Retinal pigment epithelial cell (primary cell): Measurements from ENCODE around the gene CORO2A.
A peak's percentile ranks its signal among the peaks of the same experiment; 100 is the strongest.

Experiments
- DNase-seq: peaks from one replicate; pipeline ENCODE4 v3.0.0-alpha.2; 2010; ENCODE audit warnings: low read depth
- H3K4me3 ChIP-seq: 2 replicates; pipeline ENCODE4 v1.5.1; 2011; ENCODE audit warnings: mild to moderate bottlenecking, low read length, control low read depth, moderate library complexity
- TF ChIP-seq, protein P1 (sequence below): conservative IDR thresholded peaks from 2 replicates; pipeline ENCODE4 v1.5.1; 2011; ENCODE audit warnings: low read depth, low read length, control low read depth, inconsistent platforms

The CORO2A gene

DNA sequence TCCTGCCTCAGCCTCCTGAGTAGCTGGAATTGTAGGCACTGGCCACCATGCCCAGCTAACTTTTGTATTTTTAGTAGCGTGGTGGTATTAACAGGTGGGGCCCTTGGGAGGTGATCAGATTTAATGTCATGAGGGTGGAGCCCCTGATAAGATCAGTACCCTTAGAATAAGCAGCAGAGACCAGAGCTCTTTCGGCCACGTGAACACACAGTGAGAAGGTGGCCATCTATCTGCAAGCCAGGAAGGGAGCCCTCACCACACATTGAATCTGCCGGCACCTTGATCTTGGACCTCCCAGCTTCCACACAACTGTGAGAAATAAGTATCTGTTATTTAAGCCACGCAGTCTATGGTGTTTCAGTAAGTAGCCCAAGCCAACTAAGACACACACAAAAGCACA, 40.5 kb upstream of the CORO2A start:
- DNase-seq, result no peak
- no peak overlapping the region for H3K4me3 ChIP-seq
- TF ChIP-seq, protein P1, sequence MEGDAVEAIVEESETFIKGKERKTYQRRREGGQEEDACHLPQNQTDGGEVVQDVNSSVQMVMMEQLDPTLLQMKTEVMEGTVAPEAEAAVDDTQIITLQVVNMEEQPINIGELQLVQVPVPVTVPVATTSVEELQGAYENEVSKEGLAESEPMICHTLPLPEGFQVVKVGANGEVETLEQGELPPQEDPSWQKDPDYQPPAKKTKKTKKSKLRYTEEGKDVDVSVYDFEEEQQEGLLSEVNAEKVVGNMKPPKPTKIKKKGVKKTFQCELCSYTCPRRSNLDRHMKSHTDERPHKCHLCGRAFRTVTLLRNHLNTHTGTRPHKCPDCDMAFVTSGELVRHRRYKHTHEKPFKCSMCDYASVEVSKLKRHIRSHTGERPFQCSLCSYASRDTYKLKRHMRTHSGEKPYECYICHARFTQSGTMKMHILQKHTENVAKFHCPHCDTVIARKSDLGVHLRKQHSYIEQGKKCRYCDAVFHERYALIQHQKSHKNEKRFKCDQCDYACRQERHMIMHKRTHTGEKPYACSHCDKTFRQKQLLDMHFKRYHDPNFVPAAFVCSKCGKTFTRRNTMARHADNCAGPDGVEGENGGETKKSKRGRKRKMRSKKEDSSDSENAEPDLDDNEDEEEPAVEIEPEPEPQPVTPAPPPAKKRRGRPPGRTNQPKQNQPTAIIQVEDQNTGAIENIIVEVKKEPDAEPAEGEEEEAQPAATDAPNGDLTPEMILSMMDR, result no peak

DNA sequence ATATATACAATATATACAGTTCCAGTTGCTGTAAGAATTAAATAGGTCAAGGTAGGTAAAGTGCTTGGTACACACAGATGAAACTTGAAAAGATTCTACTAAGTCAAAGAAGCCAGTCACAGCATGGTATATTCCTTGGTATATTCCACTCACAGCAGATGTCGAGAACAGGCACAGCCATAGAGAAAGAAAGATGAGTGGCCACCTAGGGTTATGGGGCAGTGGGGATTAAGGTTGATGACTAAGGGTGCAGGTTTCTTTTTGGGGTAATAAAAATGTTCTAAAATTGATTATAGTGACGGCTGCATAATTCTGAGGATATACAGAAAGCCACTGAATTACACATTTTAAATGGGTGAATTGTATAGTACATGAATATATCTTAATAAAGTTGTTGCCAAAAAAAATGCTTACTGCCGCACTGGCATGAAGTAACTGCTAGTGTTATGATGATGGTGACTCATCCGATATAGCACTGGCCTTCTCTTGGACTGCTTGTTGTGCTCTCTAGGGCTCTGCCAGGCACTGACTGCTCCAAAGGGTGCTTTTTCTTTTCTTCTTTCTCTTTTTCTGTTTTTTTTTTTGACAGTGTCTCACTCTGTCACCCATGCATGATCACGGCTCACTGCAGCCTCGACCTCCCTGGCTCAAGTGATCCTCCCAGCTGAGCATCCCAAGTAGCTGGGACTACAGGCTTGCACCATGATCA, 39.5 kb upstream of the CORO2A start:
- no peak overlapping the region for H3K4me3 ChIP-seq
- peak; percentile 96 for DNase-seq
- TF ChIP-seq, protein P1, result no peak

DNA sequence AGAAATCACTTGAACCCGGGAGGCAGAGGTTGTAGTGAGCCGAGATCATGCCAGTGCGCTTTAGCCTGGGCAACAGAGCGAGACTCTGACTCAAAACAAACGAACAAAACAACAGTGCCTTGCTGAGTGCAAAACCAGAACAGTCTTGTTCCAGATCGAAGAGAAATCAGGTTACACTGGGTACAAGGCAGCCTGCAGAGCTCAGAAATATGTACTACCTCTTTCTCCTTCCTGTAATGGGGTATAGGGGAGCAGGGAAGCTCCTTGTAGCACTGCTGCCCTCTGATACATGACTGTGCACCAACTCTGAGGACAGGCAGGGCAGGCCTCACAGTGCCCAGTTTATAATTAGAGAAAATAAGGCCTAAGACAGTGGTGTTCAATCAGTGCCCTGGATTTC, 38.4 kb upstream of the CORO2A start:
- TF ChIP-seq, protein P1, result no peak
- no peak for DNase-seq
- H3K4me3 ChIP-seq, result no peak overlapping the region

DNA sequence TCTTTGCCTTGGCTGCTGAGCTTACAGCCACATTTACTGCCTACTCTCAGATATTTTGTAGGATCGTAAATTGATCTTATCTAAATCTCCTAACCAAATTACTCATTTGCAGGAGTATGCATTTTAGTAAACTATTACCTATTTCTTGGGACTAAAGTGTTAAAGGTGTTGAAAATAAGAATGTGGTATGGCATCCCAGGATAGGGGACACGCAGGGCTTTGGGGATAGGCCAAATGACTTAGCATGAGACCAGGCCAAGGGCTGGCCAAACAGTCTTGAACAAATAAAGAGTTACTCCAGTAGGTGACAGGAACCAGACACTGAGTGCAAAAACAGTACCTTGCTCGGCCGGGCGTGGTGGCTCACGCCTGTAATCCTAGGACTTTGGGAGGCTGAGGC, 37.9 kb upstream of the CORO2A start:
- no peak for DNase-seq
- TF ChIP-seq, protein P1, result no peak
- no peak overlapping the region for H3K4me3 ChIP-seq

DNA sequence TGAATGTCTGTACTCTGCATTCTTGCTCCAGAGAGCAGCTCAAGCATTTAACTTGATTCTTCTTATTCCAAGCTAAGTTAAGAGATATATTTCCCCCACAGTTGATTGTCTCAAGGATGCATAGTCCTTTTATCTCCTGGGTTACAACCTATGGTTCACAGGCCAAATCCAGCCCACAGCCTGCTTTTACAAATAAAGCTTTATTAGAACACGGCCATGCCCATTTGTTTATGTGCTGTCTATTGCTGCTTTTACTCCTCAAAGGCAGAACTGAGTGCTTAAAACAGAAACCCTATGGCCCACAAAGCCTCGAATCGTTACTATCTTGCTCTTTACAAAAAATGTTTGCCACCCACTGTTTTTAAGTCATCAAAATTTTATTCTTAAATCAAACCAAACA, 37.2 kb upstream of the CORO2A start:
- no peak for DNase-seq
- TF ChIP-seq, protein P1, result no peak
- H3K4me3 ChIP-seq, result no peak overlapping the region

DNA sequence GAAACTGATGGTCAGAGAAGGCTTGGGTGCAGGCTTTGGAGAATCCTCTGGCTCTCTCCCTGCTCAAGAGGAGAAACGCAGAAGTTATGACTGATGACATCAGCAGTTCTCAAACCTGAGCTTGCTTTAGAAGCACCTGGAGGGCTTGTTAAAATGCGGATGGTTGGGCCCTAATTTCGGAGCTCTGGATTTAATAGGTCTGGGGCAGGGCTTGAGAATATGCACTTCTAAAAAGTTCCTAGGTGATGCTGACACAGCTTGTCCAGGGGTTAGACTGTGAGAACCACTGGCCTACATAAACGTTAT, 36.6 kb upstream of the CORO2A start:
- no peak overlapping the region for H3K4me3 ChIP-seq
- DNase-seq, result no peak
- TF ChIP-seq, protein P1, result no peak

DNA sequence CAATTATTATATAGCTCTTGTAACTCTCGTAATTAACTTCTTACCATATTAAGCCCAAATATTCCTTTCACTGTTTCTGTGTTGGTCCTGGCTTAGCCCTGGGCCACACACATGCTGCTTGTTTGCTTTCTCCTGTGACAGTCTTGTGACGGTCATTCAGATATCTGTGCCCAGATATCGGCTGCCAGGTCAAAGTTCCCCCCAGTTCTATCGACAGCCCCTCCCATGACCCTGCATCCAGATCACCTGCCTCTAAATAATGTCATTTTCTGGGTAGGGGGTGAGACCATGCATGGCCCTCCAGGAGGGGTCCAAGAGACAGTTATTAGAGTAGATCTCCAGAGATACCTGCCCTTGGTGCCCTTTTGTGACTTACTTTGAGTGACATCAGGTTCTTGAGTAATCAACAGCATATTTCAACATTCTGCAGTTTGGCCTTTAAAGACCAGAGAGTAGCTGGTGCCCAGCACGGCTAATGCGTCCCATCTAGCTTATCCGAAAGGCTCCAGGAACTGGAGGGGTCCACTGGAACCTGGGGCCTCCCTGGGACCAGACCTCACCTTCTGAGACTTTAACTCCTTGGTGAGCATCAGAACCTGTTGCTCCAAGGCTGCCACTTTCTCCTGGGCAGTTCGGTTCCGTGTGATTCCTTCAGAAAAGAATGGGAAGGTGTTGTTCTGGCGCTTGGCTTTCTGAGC, 36.1 kb upstream of the CORO2A start:
- no peak for DNase-seq
- TF ChIP-seq, protein P1, result no peak
- H3K4me3 ChIP-seq, result no peak overlapping the region
